GM21737 (cell line): ENCODE results near the gene EPB41.

ENCODE experiments used
- ATAC-seq: cut with Tn5 transposase; IDR thresholded peaks from one replicate; pipeline ENCODE4 v1.9.1; 2021; ENCODE audit warnings: mild to moderate bottlenecking, moderate library complexity; ENCODE audit not compliant: unreplicated experiment

EPB41 gene

DNA sequence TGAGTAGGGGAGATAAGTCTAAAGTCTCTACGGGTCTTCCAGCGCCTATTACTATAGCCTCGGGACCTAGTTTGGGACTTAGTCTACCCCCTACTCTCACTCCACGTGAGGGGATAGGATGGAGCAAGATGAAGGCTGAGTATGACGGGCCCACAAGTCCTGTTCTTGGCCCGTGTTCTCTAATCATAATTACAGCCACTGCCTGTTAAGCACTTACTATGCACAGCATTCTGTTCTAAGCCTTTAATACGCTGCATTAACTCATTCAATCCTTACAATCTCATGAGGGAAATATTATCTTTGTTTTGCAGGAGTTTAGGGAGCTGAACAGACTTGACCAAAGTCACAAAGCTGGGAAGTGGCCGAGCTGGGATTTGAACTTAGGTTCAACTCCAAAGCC, 23.9 kb upstream of the EPB41 start:
- ATAC-seq = no peak

- no peak for ATAC-seq
Measured at GRCh38 chr1:28890836-28891235, 23.5 kb upstream of the EPB41 start.

DNA sequence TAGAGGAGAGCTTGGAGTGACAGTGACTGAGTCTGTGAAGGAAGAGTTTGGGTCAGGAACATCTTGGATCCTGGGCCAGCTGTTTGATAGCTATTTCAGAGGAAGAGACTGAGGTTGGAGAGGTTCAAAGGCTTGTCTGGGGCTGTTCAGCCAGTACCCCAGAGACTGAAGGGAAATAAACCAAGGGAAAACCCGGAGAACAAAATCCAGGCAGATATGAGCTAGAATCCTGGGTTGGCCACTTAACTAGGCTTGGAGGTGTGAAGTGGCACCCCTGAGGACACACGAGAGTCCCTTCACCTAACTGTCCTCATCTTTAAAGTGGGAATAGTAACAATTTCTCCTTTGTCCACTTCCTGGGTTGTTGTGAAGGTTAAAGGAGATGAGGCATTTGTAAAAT, 23.1 kb upstream of the EPB41 start:
- no peak for ATAC-seq

DNA sequence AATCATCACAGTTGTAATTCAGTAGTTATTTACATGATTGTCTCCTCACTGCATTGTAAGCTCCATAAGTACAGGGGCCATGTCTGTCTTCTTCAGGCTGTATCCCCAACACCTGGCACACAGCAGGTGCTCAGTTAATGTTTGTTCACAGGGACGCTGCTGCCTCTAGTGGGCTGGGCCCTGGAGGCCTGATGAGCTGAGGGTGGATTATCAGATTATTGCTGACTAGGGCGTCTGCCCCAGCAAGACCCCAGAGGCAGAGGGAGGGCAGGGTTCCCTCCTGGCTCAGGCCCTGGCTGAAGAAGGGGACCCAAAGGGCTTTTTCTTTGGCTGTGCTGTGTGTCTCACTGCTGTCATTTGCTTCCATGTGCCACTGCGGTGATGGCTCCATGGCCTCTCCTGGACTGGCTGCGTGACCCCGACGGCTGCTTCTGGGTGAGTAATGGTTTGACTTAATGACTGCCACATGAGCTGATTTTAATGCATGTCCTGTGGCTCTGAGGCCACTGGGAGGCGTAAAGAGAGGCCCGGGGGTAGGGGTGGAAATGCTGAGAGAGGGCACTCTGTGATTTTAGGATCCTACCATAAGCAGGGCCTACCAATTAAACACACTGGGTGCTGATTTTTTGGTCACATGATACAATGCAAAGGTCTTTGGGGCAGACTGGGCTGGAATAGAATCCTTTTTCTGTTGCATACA, 20.8 kb upstream of the EPB41 start:
- no peak for ATAC-seq

DNA sequence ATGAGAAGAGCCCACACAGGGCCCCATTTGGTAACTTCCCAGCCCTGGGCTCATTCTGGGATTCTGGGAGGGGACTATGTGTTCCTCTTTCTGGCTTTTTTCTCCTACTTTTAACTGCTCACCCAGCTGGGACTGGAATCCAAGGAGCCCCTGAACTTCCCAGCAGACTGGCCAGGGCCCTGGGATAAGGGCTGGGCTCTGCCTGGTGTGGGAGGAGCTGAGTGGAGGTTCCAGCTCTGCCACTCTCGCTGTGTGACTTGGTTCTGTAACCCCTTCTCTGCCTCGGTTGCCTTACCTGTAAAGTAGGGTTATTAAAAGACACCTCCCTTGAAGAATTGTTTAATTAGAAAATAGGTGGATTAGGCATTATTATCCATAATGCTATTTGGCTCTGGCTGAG, 19.6 kb upstream of the EPB41 start:
- no peak for ATAC-seq

GRCh38 chr1:28895896-28896608, 18.3 kb upstream of the EPB41 start:
- no peak for ATAC-seq

GRCh38 chr1:28896609-28896986, 17.8 kb upstream of the EPB41 start:
- no peak for ATAC-seq

DNA sequence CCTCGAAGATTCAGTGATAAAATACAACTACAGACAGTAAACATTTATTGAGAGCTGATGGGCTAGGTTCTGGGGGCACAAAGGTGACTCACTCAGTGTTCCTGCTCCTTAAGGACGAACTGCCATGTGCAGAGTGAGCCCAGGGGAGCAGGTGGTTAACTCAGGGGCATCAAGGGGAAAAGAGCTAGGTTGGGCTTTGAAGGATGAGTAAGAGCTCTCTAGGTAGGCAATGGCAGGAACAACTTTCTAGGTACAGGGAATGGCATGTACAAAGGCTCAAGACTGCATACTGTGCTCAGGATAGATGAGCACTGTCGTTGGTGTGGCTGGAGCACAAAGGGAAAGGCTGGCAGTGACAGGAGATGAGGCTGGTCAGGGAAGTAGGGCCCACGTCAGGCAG, 16.6 kb upstream of the EPB41 start:
- no peak for ATAC-seq

DNA sequence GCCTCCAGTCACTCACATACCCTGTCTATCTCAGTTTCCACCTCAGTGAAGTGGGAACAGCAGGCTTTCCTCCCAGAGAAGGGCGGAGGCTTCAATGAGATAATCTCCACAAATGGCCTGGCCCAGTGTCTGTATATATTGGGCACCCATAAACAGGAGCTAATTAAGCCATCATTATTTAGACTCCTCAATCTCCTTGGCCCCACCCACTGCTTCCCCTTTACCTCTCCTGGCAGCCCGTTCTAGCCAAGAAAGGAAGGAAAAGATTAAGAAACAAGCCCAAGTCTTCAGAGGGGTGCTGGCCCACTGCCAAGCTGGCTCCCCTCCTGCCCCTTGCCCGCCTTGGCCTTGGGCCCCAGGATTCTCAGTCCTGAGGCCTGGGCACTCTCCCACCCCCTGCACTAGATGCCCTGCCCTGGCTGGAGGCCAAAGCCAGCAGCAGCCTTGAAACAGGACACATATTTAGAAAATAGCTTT, 15.9 kb upstream of the EPB41 start:
- no peak for ATAC-seq

GRCh38 chr1:28899267-28899666, 15.1 kb upstream of the EPB41 start:
- no peak for ATAC-seq

DNA sequence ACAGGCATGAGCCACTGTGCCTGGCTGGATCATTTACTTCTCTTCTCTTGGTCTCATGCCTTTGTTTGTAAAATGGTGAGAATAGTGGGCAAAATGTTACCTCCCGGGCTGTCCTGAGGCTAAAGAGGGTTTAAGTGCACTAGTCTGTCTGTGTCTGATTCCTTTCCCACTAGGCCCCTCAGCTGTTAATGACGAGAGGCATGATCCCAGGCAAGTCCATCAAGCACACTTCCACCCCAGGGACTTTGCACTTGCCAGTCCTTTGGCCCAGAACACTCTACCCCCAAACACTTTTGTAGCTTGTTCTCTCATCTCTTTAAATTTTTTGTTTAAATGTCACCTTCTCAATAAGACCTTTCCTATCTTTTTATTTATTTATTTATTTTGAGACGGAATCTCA, 13.8 kb upstream of the EPB41 start:
- no peak for ATAC-seq

GRCh38 chr1:28902738-28903137, 11.6 kb upstream of the EPB41 start:
- no peak for ATAC-seq

GRCh38 chr1:28905921-28906666, 8.3 kb upstream of the EPB41 start:
- ATAC-seq = no peak

GRCh38 chr1:28909198-28909597, 5.2 kb upstream of the EPB41 start:
- ATAC-seq = no peak

DNA sequence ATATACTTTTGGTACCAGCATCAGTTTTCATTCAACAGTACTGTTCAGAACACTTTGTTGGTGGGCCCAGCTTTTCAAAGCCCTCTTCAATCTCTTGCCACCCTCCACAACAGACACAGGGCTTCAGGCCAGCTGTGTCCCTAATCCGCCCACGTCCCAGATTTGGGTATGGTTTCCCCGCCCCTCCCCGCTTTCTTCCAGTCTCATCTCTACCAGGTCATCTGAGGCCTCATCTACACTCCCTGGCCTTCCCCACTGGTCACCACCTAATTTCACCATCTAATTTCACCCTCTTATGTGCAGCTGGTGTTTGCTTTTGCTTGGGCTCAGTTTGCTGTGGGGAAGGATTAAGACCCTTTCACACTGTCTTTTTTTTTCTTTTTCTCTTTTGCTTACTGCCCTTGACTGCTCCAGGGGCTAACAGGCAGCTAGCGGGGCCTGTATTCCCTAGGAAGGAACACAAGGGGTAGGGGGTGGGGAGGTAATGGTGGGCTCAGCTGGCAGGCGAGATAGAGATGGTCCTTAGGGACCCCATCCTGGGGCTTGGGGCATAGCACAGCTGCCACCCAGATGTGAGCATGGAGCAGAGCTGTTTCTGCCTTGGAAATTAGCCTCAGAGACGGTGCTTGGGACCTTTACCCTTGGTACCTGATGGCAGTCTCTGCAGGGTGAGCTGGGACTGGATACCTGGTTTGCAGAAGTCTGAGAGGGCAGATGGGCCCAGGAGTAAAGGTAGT, 3.8 kb upstream of the EPB41 start:
- no peak for ATAC-seq

- no peak for ATAC-seq
Measured at GRCh38 chr1:28913786-28914227, 562 bp upstream of the EPB41 start.

DNA sequence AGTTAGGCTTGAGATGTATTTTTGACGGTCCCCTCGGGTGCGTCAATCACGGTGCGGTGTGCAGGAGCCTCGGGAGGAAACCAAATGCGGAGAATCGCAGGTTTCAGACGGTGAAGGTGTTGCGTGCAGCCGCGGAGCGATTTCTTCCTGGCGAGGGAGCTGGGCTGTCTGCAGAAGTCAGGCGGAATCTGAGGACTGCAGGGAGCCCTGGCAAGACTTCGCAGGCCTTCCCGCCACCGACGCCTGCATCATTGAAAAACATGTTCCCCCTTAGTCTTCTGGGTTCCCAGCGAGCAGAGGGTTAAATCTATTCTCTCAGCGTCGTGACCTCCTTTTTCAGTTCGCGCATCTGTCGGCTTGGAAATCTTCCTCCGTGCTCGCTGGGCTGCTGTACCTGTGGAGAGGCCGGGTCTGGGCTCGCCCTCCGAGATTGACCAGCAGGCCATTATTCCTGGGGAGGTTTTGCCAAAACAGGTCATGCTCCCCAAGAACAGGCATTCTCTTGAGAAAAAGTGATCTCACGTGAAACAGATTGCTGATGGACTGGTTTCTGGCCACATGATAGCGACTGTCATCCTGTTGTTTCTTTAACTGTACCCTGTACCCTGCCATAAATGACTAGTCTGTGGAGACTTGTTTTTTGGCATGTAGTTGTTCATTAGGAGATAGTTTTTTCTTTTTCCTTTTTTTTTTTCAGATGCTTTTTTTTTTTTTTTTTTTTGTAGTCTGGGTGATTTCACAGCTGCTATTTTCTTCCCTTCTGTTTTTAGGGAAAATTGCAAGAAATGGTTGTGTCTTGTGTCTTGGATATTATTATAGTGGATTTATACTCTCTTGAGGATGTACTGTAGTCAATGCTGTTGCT, 894 bp downstream of the EPB41 start:
- ATAC-seq = no peak

- no peak for ATAC-seq
Measured at GRCh38 chr1:28917757-28918118, 3.4 kb downstream of the EPB41 start.

- no peak for ATAC-seq
Measured at GRCh38 chr1:28921286-28921869, 7.0 kb downstream of the EPB41 start.

DNA sequence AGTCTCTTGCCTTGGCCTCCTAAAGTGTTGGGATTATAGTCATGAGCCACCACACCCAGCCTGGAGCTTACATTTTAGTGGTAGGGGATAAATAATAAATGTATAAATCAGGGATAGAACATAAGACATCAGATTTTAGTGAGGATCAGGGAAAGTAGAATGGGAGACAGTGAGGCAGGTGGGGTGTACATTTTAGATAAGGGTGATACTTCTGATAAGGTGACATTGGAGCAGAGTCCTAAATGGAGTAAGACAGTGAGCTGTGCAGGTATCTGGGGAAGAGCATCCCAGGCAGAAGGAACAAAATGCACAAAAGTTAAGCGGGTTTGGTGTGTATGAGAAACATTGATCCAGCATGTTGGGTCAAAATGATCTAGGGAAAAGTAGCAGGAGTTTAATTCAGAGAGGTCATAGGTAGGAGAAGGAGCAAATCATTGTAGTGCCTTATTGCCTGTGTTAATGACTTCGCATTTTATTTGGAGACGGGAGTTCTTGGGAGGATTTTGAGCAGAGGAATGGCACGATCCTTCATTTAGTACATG, 11.1 kb downstream of the EPB41 start:
- ATAC-seq = no peak
